ENCODE data around the gene CPLANE2.

Gene CPLANE2

DNA sequence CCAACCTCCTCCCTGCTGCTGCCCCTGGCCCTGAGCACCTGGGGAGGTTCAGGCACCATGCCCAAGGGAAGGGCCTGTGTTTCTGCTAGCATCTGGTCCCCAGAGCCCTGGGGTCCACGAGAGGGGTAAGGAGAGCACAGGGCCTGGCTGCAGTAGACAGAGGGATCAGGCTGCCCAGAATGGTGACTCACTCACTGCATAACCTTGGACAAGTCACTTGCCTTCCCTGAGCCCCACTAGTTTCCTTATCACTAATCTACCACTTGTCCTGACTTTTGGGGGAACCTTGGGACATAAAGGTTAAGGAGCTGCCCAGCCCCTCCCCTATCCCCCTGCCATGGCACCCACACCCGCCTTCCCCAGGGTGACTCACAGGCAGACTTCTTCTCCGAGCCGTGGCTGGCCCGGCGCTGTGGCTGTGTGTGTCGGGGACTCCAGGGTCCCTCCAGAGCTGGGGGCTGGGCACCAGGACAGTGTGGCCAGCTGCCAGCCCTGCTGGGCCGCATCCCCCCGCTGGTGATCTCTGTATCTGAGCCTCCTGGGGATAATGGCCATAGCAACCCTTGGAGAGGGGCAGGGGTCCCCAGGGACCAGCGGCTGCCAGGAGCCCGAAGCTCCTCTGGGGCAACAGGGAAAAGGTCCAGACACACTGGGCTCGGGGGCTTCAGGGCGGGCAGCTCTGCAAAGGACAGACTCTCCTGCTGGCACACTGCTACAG is 28.6 kb downstream of the CPLANE2 start:
- POLR2A ChIA-PET, result interaction anchor here (0.6 to 2.0 kb wide), 2 partner anchors 9 to 27 kb away, joined by 3 to 8 read pairs; no protein-coding TSS in a partner anchor
- Histone ChIP-seq H3K27ac (ENCODE audit: extremely low read depth, low read depth, low read length) (no peak overlapping the region), H3K36me3 (ENCODE audit: control insufficient read depth in 2 of 2, insufficient read depth in 1 of 2, low read length in 2 of 2) (no peaks in the 10 kb centered on the region), H3K4me1 (ENCODE audit: control insufficient read depth, insufficient read depth, low read length) (no peaks in the 10 kb centered on the region), H3K4me3 (ENCODE audit: low read depth, low read length) (no peak overlapping the region), H3K9me3 (ENCODE audit: control insufficient read depth, insufficient read depth, low read depth, low read length) (no peaks in the 10 kb centered on the region)
- CTCF ChIA-PET, result interaction anchor here (1.2 kb wide), 1 partner anchor 36 kb away, joined by 3 read pairs; no protein-coding TSS in a partner anchor
- TF ChIP-seq ZBTB49 (tag by site-specific recombination; IDR thresholded peaks at IDR 0.05; ENCODE audit: low read depth), result no peak
- TF ChIP-seq KLF10 (tag by site-specific recombination; IDR thresholded peaks at IDR 0.05), result no peak
- TF ChIP-seq ZSCAN5A (tag by site-specific recombination; IDR thresholded peaks at IDR 0.05), result no peak
- no peak for TF ChIP-seq FEZF1 (tag by site-specific recombination; IDR thresholded peaks at IDR 0.05)
- TF ChIP-seq, protein P1, sequence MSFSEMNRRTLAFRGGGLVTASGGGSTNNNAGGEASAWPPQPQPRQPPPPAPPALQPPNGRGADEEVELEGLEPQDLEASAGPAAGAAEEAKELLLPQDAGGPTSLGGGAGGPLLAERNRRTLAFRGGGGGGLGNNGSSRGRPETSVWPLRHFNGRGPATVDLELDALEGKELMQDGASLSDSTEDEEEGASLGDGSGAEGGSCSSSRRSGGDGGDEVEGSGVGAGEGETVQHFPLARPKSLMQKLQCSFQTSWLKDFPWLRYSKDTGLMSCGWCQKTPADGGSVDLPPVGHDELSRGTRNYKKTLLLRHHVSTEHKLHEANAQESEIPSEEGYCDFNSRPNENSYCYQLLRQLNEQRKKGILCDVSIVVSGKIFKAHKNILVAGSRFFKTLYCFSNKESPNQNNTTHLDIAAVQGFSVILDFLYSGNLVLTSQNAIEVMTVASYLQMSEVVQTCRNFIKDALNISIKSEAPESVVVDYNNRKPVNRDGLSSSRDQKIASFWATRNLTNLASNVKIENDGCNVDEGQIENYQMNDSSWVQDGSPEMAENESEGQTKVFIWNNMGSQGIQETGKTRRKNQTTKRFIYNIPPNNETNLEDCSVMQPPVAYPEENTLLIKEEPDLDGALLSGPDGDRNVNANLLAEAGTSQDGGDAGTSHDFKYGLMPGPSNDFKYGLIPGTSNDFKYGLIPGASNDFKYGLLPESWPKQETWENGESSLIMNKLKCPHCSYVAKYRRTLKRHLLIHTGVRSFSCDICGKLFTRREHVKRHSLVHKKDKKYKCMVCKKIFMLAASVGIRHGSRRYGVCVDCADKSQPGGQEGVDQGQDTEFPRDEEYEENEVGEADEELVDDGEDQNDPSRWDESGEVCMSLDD (tag by site-specific recombination; IDR thresholded peaks at IDR 0.05), result no peak
- TF ChIP-seq ZNF707 (tag by site-specific recombination; IDR thresholded peaks at IDR 0.05), result no peak
- TF ChIP-seq ZSCAN23 (tag by site-specific recombination; IDR thresholded peaks at IDR 0.05), result no peak
- no peak for TF ChIP-seq ZNF19 (tag by site-specific recombination; IDR thresholded peaks at IDR 0.05; ENCODE audit: low read depth)
- TF ChIP-seq ZNF510 (tag by site-specific recombination; IDR thresholded peaks at IDR 0.05; ENCODE audit: insufficient replicate concordance), result no peak
- TF ChIP-seq YY1 (tag by site-specific recombination; IDR thresholded peaks at IDR 0.05), result no peak
- no peak for TF ChIP-seq ZNF530 (tag by site-specific recombination; IDR thresholded peaks at IDR 0.05; ENCODE audit: low read depth)
- TF ChIP-seq SALL2 (tag by site-specific recombination; IDR thresholded peaks at IDR 0.05; ENCODE audit: borderline replicate concordance), result no peak
- TF ChIP-seq ZNF354C (tag by site-specific recombination; IDR thresholded peaks at IDR 0.05; ENCODE audit: borderline replicate concordance, low read depth), result no peak
- no peak for TF ChIP-seq PATZ1 (tag by site-specific recombination; IDR thresholded peaks at IDR 0.05)
